AG04449 (cell line): ENCODE results near the gene ANKRD10.
A peak's percentile ranks its signal among the peaks of the same experiment; 100 is the strongest.

Source experiments
- CTCF ChIA-PET: fragments of 350-600 bp; formaldehyde crosslinking; extraction: SDS; loops from one replicate; lab custom pipeline; 2021; ENCODE audit warnings: antibody characterized with exemption; lab: Yijun Ruan, JAX
- POLR2A ChIA-PET: fragments of 400-600, 350-600 bp; formaldehyde crosslinking; extraction: SDS; loops from one replicate; lab custom pipeline; 2020; ENCODE audit warnings: antibody characterized with exemption, inconsistent platforms; lab: Yijun Ruan, JAX
- DNase-seq: peaks from one replicate; pipeline ENCODE4 v3.0.0-alpha.2; 2010; ENCODE audit warnings: low read depth, low spot score
- H3K4me3 ChIP-seq: 2 replicates; pipeline ENCODE4 v1.5.1; 2011; ENCODE audit warnings: low read depth, mild to moderate bottlenecking, control low read depth, low read length
- TF ChIP-seq, protein P1 (sequence below): IDR thresholded peaks from one replicate; pipeline ENCODE4 v1.5.1; 2011; ENCODE audit warnings: mild to moderate bottlenecking, moderate library complexity, low read length, control low read depth, inconsistent platforms; ENCODE audit not compliant: insufficient read depth; ENCODE audit errors: missing control alignments

The ANKRD10 gene

DNA sequence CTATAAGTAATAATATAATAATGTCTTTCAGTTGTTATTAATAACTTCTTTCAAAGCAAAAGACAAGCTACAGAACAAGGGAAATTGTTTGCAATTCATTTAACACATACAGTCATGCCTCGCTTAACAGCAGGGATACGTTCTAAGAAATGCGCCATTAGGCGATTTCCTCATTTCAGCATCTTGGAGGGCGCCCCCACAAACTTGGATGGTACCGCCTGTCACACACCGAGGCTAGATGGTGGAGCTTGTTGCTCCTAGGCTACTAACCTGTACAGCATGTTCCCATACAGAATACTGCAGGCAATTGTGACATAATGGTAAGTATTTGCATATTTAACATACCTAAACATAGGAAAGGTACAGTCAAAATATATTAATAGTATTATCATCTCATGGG, 8.2 kb upstream of the ANKRD10 start:
- ChIA-PET CTCF (interaction anchor here (1.8 kb wide), 2 partner anchors 8 to 145 kb away, joined by 7 to 9 read pairs; partner anchors contain the start of gene ANKRD10), POLR2A (no interaction called here)
- TF ChIP-seq, protein P1, sequence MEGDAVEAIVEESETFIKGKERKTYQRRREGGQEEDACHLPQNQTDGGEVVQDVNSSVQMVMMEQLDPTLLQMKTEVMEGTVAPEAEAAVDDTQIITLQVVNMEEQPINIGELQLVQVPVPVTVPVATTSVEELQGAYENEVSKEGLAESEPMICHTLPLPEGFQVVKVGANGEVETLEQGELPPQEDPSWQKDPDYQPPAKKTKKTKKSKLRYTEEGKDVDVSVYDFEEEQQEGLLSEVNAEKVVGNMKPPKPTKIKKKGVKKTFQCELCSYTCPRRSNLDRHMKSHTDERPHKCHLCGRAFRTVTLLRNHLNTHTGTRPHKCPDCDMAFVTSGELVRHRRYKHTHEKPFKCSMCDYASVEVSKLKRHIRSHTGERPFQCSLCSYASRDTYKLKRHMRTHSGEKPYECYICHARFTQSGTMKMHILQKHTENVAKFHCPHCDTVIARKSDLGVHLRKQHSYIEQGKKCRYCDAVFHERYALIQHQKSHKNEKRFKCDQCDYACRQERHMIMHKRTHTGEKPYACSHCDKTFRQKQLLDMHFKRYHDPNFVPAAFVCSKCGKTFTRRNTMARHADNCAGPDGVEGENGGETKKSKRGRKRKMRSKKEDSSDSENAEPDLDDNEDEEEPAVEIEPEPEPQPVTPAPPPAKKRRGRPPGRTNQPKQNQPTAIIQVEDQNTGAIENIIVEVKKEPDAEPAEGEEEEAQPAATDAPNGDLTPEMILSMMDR = no peak
- no peak overlapping the region for H3K4me3 ChIP-seq
- DNase-seq = no peak

GRCh38 chr13:110922506-110922905, 7.6 kb upstream of the ANKRD10 start:
- ChIA-PET POLR2A (no interaction called here), CTCF (no interaction called here)
- H3K4me3 ChIP-seq = no peak overlapping the region
- no peak for DNase-seq
- TF ChIP-seq, protein P1 = no peak

DNA sequence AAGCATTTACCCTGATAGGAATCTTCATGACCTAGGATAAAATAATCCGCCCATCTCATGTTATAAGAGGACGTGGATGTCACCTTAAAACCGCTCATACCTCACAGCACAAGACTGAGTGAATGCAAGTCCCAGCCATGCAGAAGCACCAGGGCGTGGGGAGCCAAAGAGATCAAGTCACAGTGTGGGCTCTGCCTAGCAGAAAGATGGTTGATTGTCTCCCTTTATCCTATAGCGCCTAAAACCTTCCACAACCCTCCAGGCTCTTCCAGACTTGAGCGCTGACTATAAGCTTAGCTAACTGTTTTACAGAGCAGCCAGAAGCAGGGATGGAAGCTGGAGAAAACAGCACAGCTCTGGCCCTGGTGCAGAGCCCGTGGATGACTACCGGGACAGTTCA, 6.8 kb upstream of the ANKRD10 start:
- ChIA-PET POLR2A (no interaction called here), CTCF (no interaction called here)
- DNase-seq = no peak
- TF ChIP-seq, protein P1 = no peak
- no peak overlapping the region for H3K4me3 ChIP-seq

GRCh38 chr13:110921209-110921608, 6.3 kb upstream of the ANKRD10 start:
- H3K4me3 ChIP-seq = no peak overlapping the region
- ChIA-PET POLR2A (no interaction called here), CTCF (interaction anchor here (1.2 kb wide), 1 partner anchor 21 kb away, joined by 3 read pairs; no protein-coding TSS in a partner anchor)

DNA sequence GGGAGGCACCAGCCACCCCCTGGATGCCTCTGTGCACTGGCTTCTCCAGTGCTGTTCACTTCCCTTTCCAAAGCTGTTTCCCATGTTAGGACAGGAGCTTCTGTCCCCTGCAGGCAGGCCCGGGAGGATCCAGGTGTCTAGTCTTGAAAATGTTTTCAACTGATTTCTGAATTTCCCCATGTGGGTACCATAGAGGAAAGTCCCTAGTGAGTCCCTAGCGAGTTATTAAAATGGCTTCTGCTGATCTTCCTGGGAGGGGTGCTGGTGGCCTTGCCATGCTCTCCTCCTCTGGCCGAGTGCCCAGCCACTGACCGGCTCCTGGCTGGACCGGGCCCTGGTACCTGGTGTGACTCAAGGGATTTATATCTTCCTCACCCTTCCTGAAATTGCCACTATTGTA, 5.2 kb upstream of the ANKRD10 start:
- no peak for DNase-seq
- TF ChIP-seq, protein P1 = no peak
- POLR2A ChIA-PET = no interaction called here
- CTCF ChIA-PET = interaction anchor here (1.2 kb wide), 1 partner anchor 22 kb away, joined by 3 read pairs; no protein-coding TSS in a partner anchor
- H3K4me3 ChIP-seq = no peak overlapping the region

More at GRCh38 chr13:110921209-110921608, 6.3 kb upstream of the ANKRD10 start:
- TF ChIP-seq, protein P1 = no peak
- no peak for DNase-seq

GRCh38 chr13:110916301-110917142, 1.7 kb upstream of the ANKRD10 start:
- CTCF ChIA-PET = interaction anchor here (1.2 kb wide), 1 partner anchor 265 kb away, joined by 3 read pairs; no protein-coding TSS in a partner anchor
- POLR2A ChIA-PET = interaction anchor here (0.6 kb wide), 1 partner anchor 294 kb away, joined by 4 read pairs; no protein-coding TSS in a partner anchor

More at GRCh38 chr13:110916301-110917142, 1.7 kb upstream of the ANKRD10 start:
- H3K4me3 ChIP-seq = peak overlapping the region; percentile 99
- TF ChIP-seq, protein P1 = no peak
- peak; percentile 71 for DNase-seq
